Muscle layer of duodenum (tissue), 2 donors: ENCODE measurements around the gene BRICD5.
"Not testable (repeated sequence)": the region's sequence is repeated elsewhere in the genome, so short reads cannot be mapped to it uniquely, and the experiment has no call there.

Experiments
- H3K27ac ChIP-seq: one replicate; pipeline ENCODE4 v1.7.0; 2013; ENCODE audit warnings: mild to moderate bottlenecking, low read length
- H3K27me3 ChIP-seq: one replicate; pipeline ENCODE4 v1.7.0; 2013; ENCODE audit warnings: low read depth, mild to moderate bottlenecking, control low read depth, low read length
- H3K36me3 ChIP-seq, 2 donors: one replicate each; pipeline ENCODE4 v1.7.0; 2013; ENCODE audit warnings: low read length in 2 of 2, control low read depth in 1 of 2, mild to moderate bottlenecking in 1 of 2; ENCODE audit not compliant: insufficient read depth in 2 of 2, control insufficient read depth in 1 of 2
- H3K4me1 ChIP-seq, 2 donors: one replicate each; pipeline ENCODE4 v1.7.0; 2013; ENCODE audit warnings: low read length in 2 of 2, mild to moderate bottlenecking in 2 of 2, control low read depth in 1 of 2, moderate library complexity in 1 of 2; ENCODE audit not compliant: insufficient read depth in 2 of 2, control insufficient read depth in 1 of 2
- H3K4me3 ChIP-seq, 2 donors: one replicate each; pipeline ENCODE4 v1.7.0; 2013; ENCODE audit warnings: low read length in 2 of 2, low read depth in 1 of 2, mild to moderate bottlenecking in 1 of 2
- H3K9me3 ChIP-seq, 2 donors: one replicate each; pipeline ENCODE4 v1.7.0; 2013; ENCODE audit warnings: low read length in 2 of 2, control low read depth in 1 of 2, mild to moderate bottlenecking in 1 of 2; ENCODE audit not compliant: control insufficient read depth in 1 of 2
- donor health status: healthy.

Gene BRICD5

DNA sequence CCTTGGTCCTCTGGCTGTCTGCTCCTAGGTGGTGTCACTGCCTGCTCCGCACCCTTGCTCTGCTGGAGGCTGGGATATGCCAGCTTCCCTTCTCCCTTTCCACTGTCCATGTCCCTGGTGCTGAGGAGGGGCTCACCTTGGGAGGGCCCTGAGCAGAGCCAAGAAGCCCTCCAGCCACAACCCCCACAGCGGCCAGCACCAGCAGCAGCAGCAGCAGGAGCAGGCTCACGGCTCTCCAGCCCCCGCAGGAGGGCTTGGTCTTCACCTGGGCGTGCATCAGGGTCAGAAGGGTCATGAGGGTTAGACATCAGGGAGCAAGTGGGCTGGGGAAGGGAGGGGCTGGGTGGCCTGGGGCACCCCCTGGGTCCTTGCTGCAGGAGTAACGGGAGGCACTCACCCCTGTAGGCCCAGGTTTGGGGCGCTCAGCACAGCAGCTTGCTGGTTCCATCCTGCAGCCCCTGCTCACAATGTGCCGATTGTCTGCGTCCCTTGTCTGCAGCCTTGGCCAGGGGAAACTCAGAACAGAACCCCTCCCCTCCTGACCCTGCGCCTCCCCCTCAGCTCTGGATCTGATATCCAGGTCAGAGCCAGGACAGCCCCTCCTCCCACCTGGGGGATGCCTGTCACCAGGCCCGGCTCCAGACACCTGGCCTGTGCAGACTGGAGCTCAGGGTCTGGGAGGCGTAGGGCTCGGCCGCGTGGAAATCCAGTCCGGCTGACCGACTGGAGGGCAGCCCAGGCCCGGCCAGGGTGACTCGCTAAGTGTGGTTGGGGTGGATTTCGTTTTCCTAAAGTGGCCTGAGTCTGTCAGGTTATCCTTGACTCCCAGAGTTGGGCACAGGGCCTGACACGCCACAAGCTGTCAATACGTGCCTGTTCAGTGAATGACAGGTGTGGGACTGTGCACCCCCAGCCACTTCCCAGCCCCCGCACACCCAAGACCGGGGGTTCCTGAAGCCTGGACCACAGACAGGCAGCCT, at the start of gene BRICD5:
TSS of gene BRICD5 (minus strand) at position 478 of the 980 bp plus-strand sequence. CDS start at position 448, 30 bp downstream.
- Histone ChIP-seq H3K27me3 (no peaks in the 10 kb centered on the region), H3K4me3 (no peak within 1 kb of the TSS), H3K27ac (no peak within 1 kb of the TSS), H3K36me3 (peaks cover 6 to 20% of the 10 kb centered on the region in 2 donors), H3K9me3 (no peaks in the 10 kb centered on the region), H3K4me1 (peaks cover 20 to 33% of the 10 kb centered on the region in 2 donors)

DNA sequence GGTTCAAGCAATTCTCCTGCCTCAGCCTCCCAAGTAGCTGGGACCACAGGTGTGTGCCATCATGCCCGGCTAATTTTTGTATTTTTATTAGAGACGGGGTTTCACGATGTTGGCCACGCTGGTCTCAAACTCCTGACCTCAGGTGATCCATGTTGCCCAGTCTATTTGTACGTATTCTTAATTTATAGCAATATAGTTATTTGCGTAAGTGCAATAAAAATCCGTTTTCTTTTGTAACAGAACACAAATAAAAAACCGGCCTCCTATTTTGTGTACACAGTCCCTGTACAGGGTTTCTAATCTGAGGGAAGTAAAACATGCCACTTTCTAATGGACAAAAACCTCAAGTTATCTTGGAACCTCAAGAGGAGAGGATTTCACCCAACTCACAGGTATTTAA, 49.6 kb upstream of the BRICD5 start:
- Histone ChIP-seq H3K36me3 (peaks cover 62 to 64% of the 10 kb centered on the region in 2 donors), H3K27ac (no peak overlapping the region), H3K4me3 (no peak overlapping the region), H3K9me3 (no peaks in the 10 kb centered on the region), H3K4me1 (no peaks in the 10 kb centered on the region), H3K27me3 (no peaks in the 10 kb centered on the region)

DNA sequence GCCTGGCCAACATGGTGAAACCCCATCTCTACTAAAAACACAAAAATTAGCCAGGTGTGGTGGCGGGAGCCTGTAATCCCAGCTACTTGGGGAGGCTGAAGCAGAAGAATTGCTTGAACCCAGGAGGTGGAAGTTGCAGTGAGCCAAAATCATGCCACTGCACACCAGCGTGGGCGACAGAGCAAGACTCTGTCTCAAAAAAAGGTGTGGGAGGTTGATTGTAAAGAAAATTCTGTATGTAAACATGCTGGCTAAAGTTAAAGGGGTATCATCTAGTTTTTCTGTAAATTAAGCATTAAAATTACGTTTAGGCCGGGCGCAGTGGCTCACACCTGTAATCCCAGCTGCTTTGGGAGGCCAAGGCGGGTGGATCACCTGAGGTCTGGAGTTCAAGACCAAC, 47.9 kb upstream of the BRICD5 start:
- not testable (repeated sequence) for H3K9me3 ChIP-seq, H3K4me3 ChIP-seq, H3K27ac ChIP-seq, H3K27me3 ChIP-seq, H3K4me1 ChIP-seq
- H3K36me3 ChIP-seq = peaks cover 62 to 74% of the 10 kb centered on the region in 2 donors

DNA sequence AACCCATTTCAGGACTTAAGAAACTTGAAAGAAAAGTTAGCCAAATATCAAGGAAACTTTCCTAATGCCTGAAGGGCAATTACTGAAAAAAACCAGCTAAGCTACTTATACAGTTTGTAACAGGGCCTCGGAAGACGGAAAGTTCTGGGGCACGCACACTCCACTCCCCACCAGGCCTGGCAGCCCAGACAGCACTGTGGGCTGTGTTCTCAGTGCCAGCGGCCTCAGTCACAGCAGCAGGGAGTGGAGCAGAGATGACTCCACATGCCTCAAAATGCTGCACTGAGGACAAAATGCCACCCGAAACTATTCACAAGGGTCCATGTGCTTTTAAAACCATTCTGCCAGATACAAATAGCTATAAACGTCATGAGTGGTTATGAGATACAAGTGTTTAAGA, 47.1 kb upstream of the BRICD5 start:
- no peak overlapping the region for H3K4me3 ChIP-seq
- H3K36me3 ChIP-seq = peaks cover 57 to 74% of the 10 kb centered on the region in 2 donors
- no peak overlapping the region for H3K27ac ChIP-seq
- H3K4me1 ChIP-seq = no peaks in the 10 kb centered on the region
- no peaks in the 10 kb centered on the region for H3K27me3 ChIP-seq
- H3K9me3 ChIP-seq = no peaks in the 10 kb centered on the region

DNA sequence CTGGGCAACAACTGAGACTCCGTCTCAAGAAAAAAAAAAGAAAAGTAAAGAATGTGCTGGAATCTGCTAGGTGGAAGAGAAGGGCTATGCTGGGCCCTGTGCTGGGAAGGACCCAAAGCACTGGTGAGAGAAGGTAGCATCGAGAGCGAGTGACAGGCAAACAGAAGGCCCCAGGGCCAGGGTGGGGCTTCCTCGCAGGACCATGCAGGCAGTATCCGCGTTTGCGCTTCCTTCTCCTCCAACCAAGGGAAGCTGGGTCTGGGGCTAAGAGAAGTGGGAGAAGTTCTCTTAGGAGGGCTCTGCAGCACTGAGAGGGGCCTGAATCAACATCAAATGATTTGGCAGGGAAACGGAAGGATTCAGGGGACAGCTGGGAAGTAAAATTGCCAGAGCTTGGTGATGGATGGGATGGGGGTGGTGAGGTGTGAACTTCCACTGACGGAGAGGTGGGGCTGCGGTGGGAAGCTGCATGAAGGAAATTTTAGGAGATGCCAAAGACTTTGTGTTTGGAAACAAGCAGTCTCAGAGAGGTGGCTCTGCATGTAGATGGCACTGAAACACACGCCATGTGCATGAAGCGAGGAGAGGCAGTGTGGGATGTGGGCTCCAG, 46.0 kb upstream of the BRICD5 start:
- no peak overlapping the region for H3K27ac ChIP-seq
- no peaks in the 10 kb centered on the region for H3K27me3 ChIP-seq
- H3K4me1 ChIP-seq = peaks cover 3 to 8% of the 10 kb centered on the region in 2 donors
- H3K36me3 ChIP-seq = peaks cover 46 to 63% of the 10 kb centered on the region in 2 donors
- H3K9me3 ChIP-seq = no peaks in the 10 kb centered on the region
- H3K4me3 ChIP-seq = no peak overlapping the region

DNA sequence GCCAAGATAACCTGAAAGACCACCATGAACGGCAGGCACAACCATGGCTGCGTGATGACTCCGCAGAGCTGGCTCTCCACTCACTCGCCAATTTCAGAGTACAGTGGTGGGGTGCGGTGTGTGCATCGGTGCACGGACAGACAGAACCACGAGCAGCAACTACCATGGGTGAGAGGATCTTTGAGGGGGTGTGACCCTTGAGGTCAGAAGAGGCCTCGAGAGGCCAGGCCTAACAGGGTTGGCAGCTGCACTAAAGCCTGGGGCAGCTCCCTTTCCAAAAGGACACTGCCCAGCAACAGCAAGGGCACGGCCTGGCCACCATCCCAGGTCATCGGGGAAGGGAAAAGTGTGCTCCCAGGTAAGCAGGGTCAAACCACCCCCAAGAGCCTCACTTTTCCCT, 42.6 kb upstream of the BRICD5 start:
- H3K4me3 ChIP-seq = no peak overlapping the region
- no peak overlapping the region for H3K27ac ChIP-seq
- peaks cover 33 to 51% of the 10 kb centered on the region in 2 donors for H3K36me3 ChIP-seq
- H3K4me1 ChIP-seq = peaks cover 3 to 18% of the 10 kb centered on the region in 2 donors
- no peaks in the 10 kb centered on the region for H3K27me3 ChIP-seq
- H3K9me3 ChIP-seq = no peaks in the 10 kb centered on the region

DNA sequence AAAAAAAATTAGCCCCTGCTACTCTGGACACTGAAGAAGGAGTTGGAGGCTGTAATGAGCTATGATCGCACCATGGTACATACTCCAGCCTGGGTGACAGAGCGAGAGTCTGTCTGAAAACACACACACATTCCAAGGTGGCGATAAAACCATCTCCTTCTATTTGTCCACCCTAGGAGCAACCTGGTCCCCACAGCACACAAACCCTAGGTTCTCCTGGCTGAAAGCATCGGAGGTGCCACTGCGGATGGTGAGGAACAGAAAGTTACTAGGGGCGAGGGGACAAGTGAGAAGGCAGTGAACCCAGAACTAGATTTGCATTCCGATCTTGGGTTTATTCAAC, 42.1 kb upstream of the BRICD5 start:
- no peak overlapping the region for H3K27ac ChIP-seq
- peaks cover 29 to 47% of the 10 kb centered on the region in 2 donors for H3K36me3 ChIP-seq

DNA sequence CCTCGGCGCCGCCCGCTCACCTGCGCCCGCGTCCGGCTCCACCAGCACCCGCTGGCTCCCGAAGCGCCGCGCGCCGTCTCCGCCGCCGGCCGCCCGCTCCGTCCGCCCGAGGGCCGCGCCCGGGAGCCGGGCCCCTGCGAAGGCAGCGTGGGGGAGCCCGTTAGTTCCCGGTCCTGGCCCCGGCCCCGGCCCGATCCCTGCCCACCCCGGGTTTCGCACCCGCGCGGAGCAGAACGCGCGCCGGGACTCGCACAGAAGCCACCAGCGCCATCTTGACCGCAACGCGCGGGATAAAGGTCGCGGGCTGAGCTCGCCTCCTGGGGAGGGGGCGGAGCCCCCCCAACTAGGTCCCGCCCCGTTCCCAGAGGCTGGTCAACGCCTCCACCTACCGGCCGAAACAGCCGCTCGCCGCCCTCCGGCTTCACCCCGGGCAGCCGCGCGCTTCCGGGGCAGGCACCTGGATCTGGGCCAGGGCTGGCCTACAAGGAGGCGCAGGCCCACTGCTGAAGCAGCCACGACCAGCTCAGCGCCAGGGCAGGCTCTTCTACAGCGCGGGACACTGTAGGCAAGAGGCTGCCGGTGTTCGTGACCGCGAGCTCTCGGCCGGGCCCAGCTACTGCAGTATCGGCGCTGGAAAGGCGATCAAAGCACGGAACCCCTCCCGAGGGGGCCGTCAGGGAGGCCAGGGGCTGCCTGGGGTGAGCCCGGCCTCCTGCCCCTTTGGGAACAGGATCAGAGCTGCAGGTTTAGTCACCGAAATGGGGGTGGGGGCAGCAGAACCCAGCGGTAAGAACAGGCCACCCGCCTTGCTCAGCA, 40.8 kb upstream of the BRICD5 start, which contains the start of gene ECI1:
TSS of gene ECI1 (minus strand) at position 292 of the 816 bp plus-strand sequence. CDS start at position 271, 21 bp downstream.
- H3K4me1 ChIP-seq = peaks cover 3 to 18% of the 10 kb centered on the region in 2 donors

More for the DNA sequence above, 42.1 kb upstream of the BRICD5 start:
- Histone ChIP-seq H3K4me3 (no peak overlapping the region), H3K27me3 (no peaks in the 10 kb centered on the region), H3K4me1 (peaks cover 3 to 18% of the 10 kb centered on the region in 2 donors), H3K9me3 (no peaks in the 10 kb centered on the region)

DNA sequence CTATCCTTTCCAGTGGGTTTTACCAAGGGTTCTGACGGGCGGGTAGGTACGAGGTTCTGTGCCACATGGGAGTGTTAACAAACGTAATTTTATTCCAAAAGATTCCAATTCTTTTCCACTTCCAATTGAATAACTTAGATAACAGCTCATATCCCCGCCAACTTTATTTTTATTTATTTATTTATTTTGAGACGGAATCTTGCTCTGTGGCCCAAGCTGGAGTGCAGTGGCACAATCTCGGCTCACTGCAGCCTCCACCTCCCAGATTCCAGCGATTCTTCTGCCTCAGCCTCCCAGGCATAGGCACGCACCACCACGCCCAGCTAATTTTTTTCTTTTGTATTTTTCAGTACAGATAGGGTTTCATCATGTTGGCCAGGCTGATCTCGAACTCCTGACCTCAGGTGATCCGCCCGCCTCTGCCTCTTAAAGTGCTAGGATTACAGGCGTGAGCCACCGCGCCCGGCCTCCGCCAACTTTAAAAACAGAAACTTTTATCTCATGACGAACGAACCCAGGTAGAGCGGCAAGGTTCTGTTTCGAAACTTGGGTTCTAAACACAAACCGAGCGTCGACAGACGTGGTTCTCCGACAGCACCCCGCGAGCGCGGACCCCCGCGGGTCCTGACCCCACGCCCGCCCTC, 40.1 kb upstream of the BRICD5 start:
- peaks cover 18 to 38% of the 10 kb centered on the region in 2 donors for H3K36me3 ChIP-seq
- H3K9me3 ChIP-seq = no peaks in the 10 kb centered on the region
- peaks cover 3 to 18% of the 10 kb centered on the region in 2 donors for H3K4me1 ChIP-seq
- H3K4me3 ChIP-seq = peak overlapping the region; percentile 64 to 72
- no peak overlapping the region for H3K27ac ChIP-seq
- H3K27me3 ChIP-seq = no peaks in the 10 kb centered on the region

More for the DNA sequence above, 40.8 kb upstream of the BRICD5 start, which contains the start of gene ECI1:
- peak within 1 kb of the TSS; percentile 69 for H3K27ac ChIP-seq
- peak within 1 kb of the TSS; percentile 64 to 72 for H3K4me3 ChIP-seq
- H3K27me3 ChIP-seq = no peaks in the 10 kb centered on the region
- no peaks in the 10 kb centered on the region for H3K9me3 ChIP-seq
- peaks cover 19 to 38% of the 10 kb centered on the region in 2 donors for H3K36me3 ChIP-seq

DNA sequence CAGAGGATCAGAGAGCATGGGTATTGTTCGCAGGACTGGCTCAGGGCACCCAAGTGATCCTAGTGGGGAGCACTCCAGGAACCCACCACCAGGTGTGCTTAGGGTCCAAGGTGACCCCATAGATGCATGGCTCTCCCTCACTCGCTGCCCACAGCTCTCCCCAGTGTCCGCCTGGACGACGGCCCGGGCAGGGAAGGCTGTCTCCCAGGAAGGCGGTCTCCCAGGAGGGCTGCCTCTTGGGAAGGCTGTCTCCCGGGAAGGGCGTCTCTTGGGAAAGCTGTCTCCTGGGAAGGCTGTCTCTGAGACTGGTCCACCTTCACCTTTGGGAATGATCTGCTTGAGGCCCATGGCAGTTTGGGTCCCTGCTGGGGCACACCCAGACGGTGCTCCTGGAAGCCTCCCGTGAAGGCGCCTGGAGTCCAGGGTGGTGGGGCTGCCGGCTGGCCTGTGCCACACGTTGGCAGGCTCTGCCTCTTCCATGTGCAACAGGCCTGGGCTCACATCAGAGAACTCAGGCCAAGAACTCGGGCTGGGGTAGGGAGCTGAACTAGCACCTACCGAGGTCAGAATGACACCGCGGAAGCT, 35.7 kb upstream of the BRICD5 start:
- H3K9me3 ChIP-seq = no peaks in the 10 kb centered on the region
- H3K27ac ChIP-seq = no peak overlapping the region
- peaks cover 0 to 10% of the 10 kb centered on the region in 2 donors for H3K4me1 ChIP-seq
- no peaks in the 10 kb centered on the region for H3K27me3 ChIP-seq
- peaks cover 20 to 46% of the 10 kb centered on the region in 2 donors for H3K36me3 ChIP-seq
- no peak overlapping the region for H3K4me3 ChIP-seq
